Spleen (tissue), 11 donors: ENCODE results near the gene LPAR5. TPM values are rescaled to one million over a fixed set of nuclear protein-coding genes. Genes with fewer than 3 reads are reported as not detected.

Experiments
- DNase-seq: peaks from one replicate; pipeline ENCODE4 v3.0.0-alpha.2; 2020
- H3K27ac ChIP-seq, 8 donors: fragments of 200-600 bp; sonication (generic) in 7 of 8; 1 replicate in 4 of 8; 2 replicates in 4 of 8; pipeline versions ENCODE4 v1.5.0 to v1.8.0; 2016 to 2021; ENCODE audit warnings: inconsistent platforms in 4 of 8, mild to moderate bottlenecking in 4 of 8, moderate library complexity in 1 of 8
- H3K27me3 ChIP-seq, 7 donors: fragments of 200-600 bp; sonication (generic) in 6 of 7; replicated peaks in 1 of 7; 1 replicate in 4 of 7; 2 replicates in 3 of 7; pipeline versions ENCODE4 v1.5.0 to v1.8.0; 2016 to 2021; ENCODE audit warnings: inconsistent platforms in 3 of 7, mild to moderate bottlenecking in 1 of 7
- H3K36me3 ChIP-seq, 6 donors: fragments of 200-600 bp; sonication (generic) in 5 of 6; 1 replicate in 4 of 6; 2 replicates in 2 of 6; pipeline versions ENCODE4 v1.5.0 to v1.8.0; 2016 to 2021; ENCODE audit warnings: inconsistent platforms in 2 of 6
- H3K4me1 ChIP-seq, 6 donors: fragments of 200-600 bp; sonication (generic) in 5 of 6; 1 replicate in 3 of 6; 2 replicates in 3 of 6; pipeline versions ENCODE4 v1.5.0 to v1.8.0; 2016 to 2021; ENCODE audit warnings: inconsistent platforms in 3 of 6
- H3K4me3 ChIP-seq, 8 donors: fragments of 200-600 bp; sonication (generic) in 7 of 8; 1 replicate in 4 of 8; 2 replicates in 4 of 8; pipeline versions ENCODE4 v1.5.0 to v1.8.0; 2016 to 2021; ENCODE audit warnings: inconsistent platforms in 4 of 8, mild to moderate bottlenecking in 4 of 8, moderate library complexity in 2 of 8
- H3K9me3 ChIP-seq, 8 donors: fragments of 200-600 bp; sonication (generic) in 7 of 8; 1 replicate in 4 of 8; 2 replicates in 4 of 8; pipeline versions ENCODE4 v1.5.0 to v1.8.0; 2016 to 2021; ENCODE audit warnings: inconsistent platforms in 4 of 8
- CTCF ChIP-seq, 11 experiments: fragments of 200-600 bp in 7 of 11; fragments of 450-650 bp in 4 of 11; sonication (generic) in 4 of 11; IDR thresholded peaks in 8 of 11; conservative IDR thresholded peaks in 3 of 11; 1 replicate in 7 of 11; 2 replicates in 4 of 11; pipeline versions ENCODE4 v1.4.0 to v1.8.0; 2016 to 2021; ENCODE audit warnings: antibody characterized with exemption in 11 of 11, inconsistent platforms in 4 of 11, mild to moderate bottlenecking in 1 of 11
- POLR2A ChIP-seq, 3 donors: fragments of 450-650 bp; IDR thresholded peaks; one replicate each; pipeline ENCODE4 v1.5.1; 2017; ENCODE audit warnings: antibody characterized with exemption in 3 of 3, mild to moderate bottlenecking in 1 of 3
- POLR2AphosphoS5 ChIP-seq, 3 donors: sonication (generic); formaldehyde crosslinking; IDR thresholded peaks; one replicate each; pipeline ENCODE4 v1.5.1; 2017; ENCODE audit warnings: antibody characterized with exemption in 3 of 3
- WGBS, 5 donors: extraction: QIAGEN DNeasy Blood & Tissue Kit in 3 of 5; methylation state at CpG; one replicate each; pipeline versions ENCODE4 v1.1.5 to v1.1.7; 2013 to 2018; 5-methylcytosine and 5-hydroxymethylcytosine counted together
- intact Hi-C: fragments of 100-400 bp; cut with DNase I; formaldehyde crosslinking; loops from one replicate; pipeline ENCODE4 v1.15.0; 2023; ENCODE audit warnings: low total_unique reads
- polyA plus RNA-seq, 3 donors: library from polyadenylated mRNA; stranded (reverse); fragments of 200-250 nt; gene quantifications; one replicate each; pipeline ENCODE4 v1.2.1, GENCODE V29; 2013
- total RNA-seq, 7 donors: library from RNA; depleted of rRNA in 3 of 7; stranded (reverse); fragments of >200 nt in 3 of 7; fragmentation: NEBNext Ultra II Directional in 4 of 7; extraction: Animal tissue kit (Norgen Biotek cat#: 25700) in 4 of 7; gene quantifications; one replicate each; pipeline versions ENCODE4 v1.1.0 to v1.2.1, GENCODE V29; 2016 to 2021
- donor health status: healthy with polysubstance abuse.
- donor health status: DM: no; HTN: no; CAD: no; lungs with moderate emphysema.
- donor health status: DM: no; HTN: no; CAD: no.
- donor health status: Bipolar disorder and iron deficiency.
- donor health status: healthy.
- donor health status: DM: no; HTN: no; CAD: no.
- donor health status: DM: yes; HTN: yes; CAD: no.

LPAR5 gene
- total and polyA plus RNA-seq, 10 donors, result 10.9 to 26.6 (median 16.0) TPM

DNA sequence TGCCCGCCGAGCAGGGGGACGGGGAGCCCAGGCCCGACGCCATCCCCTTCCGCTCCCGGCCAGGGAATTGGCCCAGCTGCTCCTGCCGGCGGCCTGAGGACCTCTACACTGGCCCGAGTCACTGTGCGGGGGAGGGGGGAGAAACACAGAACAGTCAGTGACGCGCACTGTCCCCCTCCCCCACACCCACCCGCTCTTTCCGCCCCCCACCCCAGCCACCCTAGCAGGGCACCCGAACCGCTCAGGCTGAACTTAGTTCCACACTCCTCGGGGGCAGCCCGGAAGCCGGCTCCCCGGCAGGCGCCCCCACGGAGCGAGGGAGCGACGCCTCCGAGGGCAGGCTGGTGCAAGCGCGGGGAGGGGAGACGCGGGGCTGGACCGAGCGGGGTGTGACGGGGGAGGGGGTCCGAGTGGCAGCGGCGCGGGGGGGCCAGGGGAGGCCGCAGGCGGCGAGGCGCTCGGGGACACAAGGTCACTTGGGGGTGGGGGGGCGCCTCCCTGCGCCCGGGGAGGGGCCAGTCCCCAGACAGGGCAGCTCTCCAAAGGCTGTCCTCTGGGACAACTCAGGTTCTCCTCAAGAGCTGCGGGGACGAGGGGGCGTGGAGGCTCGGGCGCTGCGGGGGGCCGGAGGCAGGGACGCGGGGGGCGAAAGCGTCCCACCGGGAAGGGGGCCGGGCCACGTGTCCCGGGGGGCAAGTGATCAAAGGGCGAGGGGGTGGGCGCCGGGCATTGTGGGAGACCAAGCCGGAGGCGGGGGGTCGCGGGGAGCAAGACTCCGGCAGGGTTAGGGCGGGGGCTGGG lies 29.2 kb downstream of the LPAR5 start:
- intact Hi-C loops, result no loop called here
- no peaks in the 10 kb centered on the region for H3K9me3 ChIP-seq
- peaks cover 31 to 73% (median 48%) of the 10 kb centered on the region in 6 donors for H3K4me1 ChIP-seq
- peak overlapping the region; percentile 70 to 97 (median 86) for H3K4me3 ChIP-seq
- peak; percentile 94 for DNase-seq
- no peaks in the 10 kb centered on the region for H3K27me3 ChIP-seq
- 1 to 4% (median 1%) methylated on average over 10 to 70 of the region's 70 CpGs for WGBS, 5 donors
- peak overlapping the region; percentile 91 to 99 (median 97) for H3K27ac ChIP-seq
- peak in 1 of 11 experiments; percentile 21 for TF ChIP-seq CTCF (IDR thresholded peaks at IDR 0.05 in 8 of 11, conservative IDR thresholded peaks at IDR 0.05 in 3 of 11)
- TF ChIP-seq POLR2A (IDR thresholded peaks at IDR 0.05), result no peak
- peak; percentile 72 to 86 (median 85) for TF ChIP-seq POLR2AphosphoS5 (IDR thresholded peaks at IDR 0.05)
- H3K36me3 ChIP-seq, result peaks cover 0 to 34% (median 11%) of the 10 kb centered on the region in 6 donors

DNA sequence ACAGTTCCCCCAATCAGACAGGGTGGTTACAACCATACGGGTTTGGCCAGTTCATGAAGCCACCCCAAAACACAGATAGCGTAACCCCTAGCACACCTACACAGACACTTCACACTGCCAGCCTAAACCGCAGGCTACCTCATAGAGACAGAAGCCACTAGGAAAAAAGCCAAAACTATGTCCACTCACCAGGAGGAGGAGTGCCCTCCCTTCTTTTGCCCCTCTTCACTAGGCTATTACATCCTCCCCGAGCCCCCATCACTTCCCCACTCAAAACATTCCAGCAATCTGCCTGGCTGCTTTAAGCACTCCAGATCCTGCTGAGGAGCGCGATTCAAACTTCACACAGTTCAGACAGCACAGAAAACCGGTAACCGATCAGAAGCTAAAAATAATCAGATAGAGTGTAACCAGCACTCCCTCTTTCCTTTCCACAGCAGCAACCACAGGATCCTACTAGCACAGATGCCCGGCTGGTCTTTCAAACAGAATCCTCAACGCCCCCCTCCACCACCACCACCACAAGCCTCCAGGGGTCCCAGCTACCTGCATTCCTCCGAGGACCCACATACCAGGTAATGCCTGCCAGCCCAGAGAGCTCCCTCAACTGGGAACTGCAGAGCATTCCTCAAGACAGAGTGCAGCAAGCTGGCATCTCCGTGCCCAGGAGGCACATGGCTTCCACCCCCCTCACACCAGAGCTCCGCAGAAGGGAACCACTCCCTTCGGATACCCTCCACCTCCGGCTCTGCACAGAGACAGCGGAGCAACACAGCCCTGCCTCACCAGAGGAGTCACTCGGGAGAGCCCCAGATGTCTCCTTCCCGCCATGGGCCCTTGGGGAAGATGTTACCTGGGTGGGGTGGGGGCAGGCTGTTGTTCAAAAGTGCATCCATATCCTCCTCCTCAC lies 30.1 kb downstream of the LPAR5 start:
- Histone ChIP-seq H3K4me1 (peaks cover 29 to 73% (median 44%) of the 10 kb centered on the region in 6 donors), H3K27ac (peak overlapping the region; percentile 91 to 99 (median 97)), H3K4me3 (peak overlapping the region; percentile 70 to 97 (median 86)), H3K9me3 (no peaks in the 10 kb centered on the region), H3K27me3 (no peaks in the 10 kb centered on the region), H3K36me3 (peaks cover 4 to 43% (median 20%) of the 10 kb centered on the region in 6 donors)
- 3 to 5% (median 3%) methylated on average over 17 to 18 of the region's 18 CpGs for whole genome bisulfite sequencing, 5 donors
- DNase-seq, result no peak
- TF ChIP-seq CTCF (IDR thresholded peaks at IDR 0.05 in 8 of 11, conservative IDR thresholded peaks at IDR 0.05 in 3 of 11) (no peak), POLR2A (IDR thresholded peaks at IDR 0.05) (no peak), POLR2AphosphoS5 (IDR thresholded peaks at IDR 0.05) (no peak)
- intact Hi-C loops, result no loop called here

DNA sequence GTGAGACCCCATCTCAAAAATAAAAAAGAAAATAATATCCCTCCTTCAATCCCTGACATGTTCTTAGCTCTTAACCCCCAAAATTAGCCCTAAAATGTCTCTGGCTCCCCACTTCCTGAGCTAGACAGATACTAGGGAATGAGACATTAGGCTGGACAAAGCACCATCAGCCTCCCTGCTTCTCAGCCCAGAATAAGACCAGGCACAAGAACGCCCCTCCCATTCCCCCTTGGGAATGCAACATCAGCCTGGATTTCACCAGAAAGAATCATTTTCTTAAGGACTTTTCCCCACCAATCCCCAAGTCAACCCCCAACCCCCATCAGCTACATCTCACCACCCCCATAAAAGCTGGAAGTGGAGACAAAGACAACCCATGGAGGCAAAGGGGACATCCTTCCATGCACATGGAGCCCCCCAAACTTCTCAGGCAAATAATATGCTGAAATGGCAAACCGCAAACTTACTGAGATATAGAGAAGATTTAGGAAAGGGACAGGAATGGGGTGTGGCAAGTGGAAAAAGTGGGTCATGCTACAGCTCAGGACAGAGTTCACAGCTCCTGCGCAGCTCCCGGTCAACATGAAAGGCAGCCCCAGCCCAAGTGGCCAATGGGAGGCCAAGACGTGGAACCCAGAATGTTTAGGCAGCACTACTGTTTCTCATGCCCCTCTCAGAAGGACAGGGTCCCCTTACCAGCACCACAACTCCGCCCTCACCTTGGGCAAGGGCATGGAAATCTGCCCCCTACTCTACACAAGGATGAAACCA lies 31.3 kb downstream of the LPAR5 start:
- Histone ChIP-seq H3K4me3 (peak overlapping the region in 7 of 8 donors; percentile 9 to 97 (median 86)), H3K27ac (peak overlapping the region in 7 of 8 donors; percentile 26 to 99 (median 98)), H3K36me3 (peaks cover 6 to 55% (median 32%) of the 10 kb centered on the region in 6 donors), H3K4me1 (peaks cover 29 to 72% (median 43%) of the 10 kb centered on the region in 6 donors), H3K27me3 (no peaks in the 10 kb centered on the region), H3K9me3 (no peaks in the 10 kb centered on the region)
- WGBS, 5 donors, result 63 to 78% (median 73%) methylated on average over 6 of the region's 6 CpGs
- TF ChIP-seq POLR2A (IDR thresholded peaks at IDR 0.05) (no peak), CTCF (IDR thresholded peaks at IDR 0.05 in 8 of 11, conservative IDR thresholded peaks at IDR 0.05 in 3 of 11) (no peak), POLR2AphosphoS5 (IDR thresholded peaks at IDR 0.05) (no peak)
- intact Hi-C loops, result no loop called here
- DNase-seq, result no peak
